Measurements from ENCODE around the gene C1orf167. TPM values are rescaled to one million over a fixed set of nuclear protein-coding genes. Genes with fewer than 3 reads are reported as not detected.

Gene C1orf167
- total and polyA plus RNA-seq, 2 experiments from 2014 or later = 1.7 to 2.2 TPM

DNA sequence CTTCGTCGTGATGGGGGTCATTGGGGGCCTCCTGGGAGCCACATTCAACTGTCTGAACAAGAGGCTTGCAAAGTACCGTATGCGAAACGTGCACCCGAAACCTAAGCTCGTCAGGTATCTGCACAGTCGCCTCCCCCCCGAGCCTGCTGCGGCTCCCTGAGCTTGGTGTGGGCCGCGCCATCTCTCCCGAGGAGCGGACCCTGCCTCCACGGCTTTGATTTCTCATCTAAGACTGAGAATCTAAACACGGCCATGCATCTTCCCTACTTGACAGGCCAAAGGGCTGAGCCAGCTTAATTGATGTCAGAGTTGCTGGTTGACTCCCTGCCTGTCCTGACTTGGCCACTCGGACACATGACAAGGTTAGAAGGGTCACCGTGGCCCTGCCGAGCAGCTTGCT is 66.5 kb downstream of the C1orf167 start (continued):
- TF ChIP-seq, protein P1, sequence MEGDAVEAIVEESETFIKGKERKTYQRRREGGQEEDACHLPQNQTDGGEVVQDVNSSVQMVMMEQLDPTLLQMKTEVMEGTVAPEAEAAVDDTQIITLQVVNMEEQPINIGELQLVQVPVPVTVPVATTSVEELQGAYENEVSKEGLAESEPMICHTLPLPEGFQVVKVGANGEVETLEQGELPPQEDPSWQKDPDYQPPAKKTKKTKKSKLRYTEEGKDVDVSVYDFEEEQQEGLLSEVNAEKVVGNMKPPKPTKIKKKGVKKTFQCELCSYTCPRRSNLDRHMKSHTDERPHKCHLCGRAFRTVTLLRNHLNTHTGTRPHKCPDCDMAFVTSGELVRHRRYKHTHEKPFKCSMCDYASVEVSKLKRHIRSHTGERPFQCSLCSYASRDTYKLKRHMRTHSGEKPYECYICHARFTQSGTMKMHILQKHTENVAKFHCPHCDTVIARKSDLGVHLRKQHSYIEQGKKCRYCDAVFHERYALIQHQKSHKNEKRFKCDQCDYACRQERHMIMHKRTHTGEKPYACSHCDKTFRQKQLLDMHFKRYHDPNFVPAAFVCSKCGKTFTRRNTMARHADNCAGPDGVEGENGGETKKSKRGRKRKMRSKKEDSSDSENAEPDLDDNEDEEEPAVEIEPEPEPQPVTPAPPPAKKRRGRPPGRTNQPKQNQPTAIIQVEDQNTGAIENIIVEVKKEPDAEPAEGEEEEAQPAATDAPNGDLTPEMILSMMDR (conservative IDR thresholded peaks at IDR 0.05; ENCODE audit: low read depth in 2 of 2) = no peak

DNA sequence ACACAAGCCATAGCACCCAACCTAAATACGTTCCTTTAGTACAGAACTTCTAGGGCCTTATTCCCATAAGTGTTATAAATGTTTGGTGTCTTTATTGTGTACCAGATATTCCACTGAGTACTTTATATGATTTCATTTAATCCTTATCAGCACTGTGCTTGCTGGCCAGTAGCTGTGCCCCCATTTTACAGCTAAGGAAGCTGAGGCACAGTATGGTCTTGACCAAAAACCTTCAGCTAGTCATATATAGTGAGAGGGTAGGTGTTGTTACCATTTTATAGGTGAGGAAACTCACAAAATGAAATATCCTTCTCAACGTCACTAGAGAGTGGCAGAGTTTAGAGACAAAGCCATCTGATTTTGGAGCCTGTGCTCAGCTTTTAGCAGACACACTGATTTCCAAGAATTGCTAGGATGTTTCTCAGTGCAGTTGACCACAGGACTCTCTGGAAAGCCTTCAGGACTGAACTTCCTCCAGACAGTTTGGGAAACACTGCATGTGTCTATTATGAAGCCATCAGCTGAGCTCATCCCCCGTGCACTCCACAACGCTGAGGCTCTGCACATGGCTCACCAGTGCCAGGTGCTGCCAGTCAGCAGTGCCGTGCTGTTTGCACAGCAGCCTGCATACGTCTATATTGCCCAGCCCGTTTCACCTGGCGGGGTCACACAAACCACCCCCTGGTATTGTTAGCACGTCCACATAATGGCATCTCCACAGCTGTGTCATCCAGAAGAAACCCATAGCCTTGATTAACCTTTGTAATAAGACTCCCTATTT is 70.1 kb downstream of the C1orf167 start:
- peaks cover 67% of the 10 kb centered on the region for H3K36me3 ChIP-seq (ENCODE audit: insufficient read depth)
- DNase-seq (ENCODE audit: low spot score) = no peak
- no peaks in the 10 kb centered on the region for H3K9me3 Mint-ChIP-seq
- no peak overlapping the region for H2AFZ ChIP-seq
- H3K27me3 Mint-ChIP-seq (ENCODE audit: insufficient read depth, low read depth, poor library complexity) = no peaks in the 10 kb centered on the region
- H3F3A ChIP-seq (replicated peaks; ENCODE audit: low read depth) = peaks cover 29% of the 10 kb centered on the region
- no peak overlapping the region for H3K4me2 ChIP-seq
- H3K27ac Mint-ChIP-seq = no peak overlapping the region
- H3K79me2 ChIP-seq (replicated peaks; ENCODE audit: insufficient read depth) = no peaks in the 10 kb centered on the region
- peaks cover 75% of the 10 kb centered on the region for H3K36me3 Mint-ChIP-seq (ENCODE audit: low read depth)
- no peak overlapping the region for H3K27ac ChIP-seq (ENCODE audit: low read depth)
- H3K4me1 Mint-ChIP-seq = no peaks in the 10 kb centered on the region
- H3K4me3 ChIP-seq = no peak overlapping the region
- H4K20me1 ChIP-seq (replicated peaks; ENCODE audit: insufficient read depth) = peaks cover 15% of the 10 kb centered on the region; the same call in 1 of the 2 replicates
- TF ChIP-seq EZH2phosphoT487 (IDR thresholded peaks at IDR 0.05; ENCODE audit: unreplicated experiment) (no peak), STAT1 (IDR thresholded peaks at IDR 0.05; ENCODE audit: unreplicated experiment) (no peak), POLR2AphosphoS5 (IDR thresholded peaks at IDR 0.05; ENCODE audit: low read depth) (no peak), JUNB (IDR thresholded peaks at IDR 0.05; ENCODE audit: unreplicated experiment) (no peak), CREB1 (CRISPR knock-in tag; IDR thresholded peaks at IDR 0.05; ENCODE audit: low read depth) (no peak)
- H3K27me3 ChIP-seq (ENCODE audit: insufficient read depth) = no peaks in the 10 kb centered on the region
- no peaks in the 10 kb centered on the region for H3K9me2 ChIP-seq (ENCODE audit: insufficient read depth)
- no peak for ATAC-seq
- H3K4me3 Mint-ChIP-seq = no peak overlapping the region
- H3K4me1 ChIP-seq (ENCODE audit: insufficient read depth) = no peaks in the 10 kb centered on the region

DNA sequence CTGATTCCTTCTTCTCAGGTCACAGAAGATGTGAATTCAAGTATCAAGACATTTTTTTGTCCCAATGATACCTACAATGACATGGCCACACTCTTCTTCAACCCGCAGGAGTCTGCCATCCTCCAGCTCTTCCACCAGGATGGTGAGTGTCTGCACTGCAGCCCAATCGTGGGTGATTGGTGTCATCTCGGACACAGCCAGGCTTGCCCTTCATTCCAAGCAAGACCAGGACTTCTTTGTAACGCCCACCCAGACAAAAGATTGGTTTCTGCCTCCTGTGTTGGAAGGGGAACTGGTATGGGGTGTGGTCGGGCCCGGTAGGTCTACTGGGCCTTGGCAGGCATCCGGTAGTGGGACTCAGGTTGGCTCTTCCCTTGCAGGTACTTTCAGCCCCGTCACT is 71.5 kb downstream of the C1orf167 start:
- Mint-ChIP-seq H3K36me3 (ENCODE audit: low read depth) (peaks cover 73% of the 10 kb centered on the region), H3K4me3 (no peak overlapping the region), H3K27me3 (ENCODE audit: insufficient read depth, low read depth, poor library complexity) (peaks cover 6% of the 10 kb centered on the region), H3K9me3 (no peaks in the 10 kb centered on the region), H3K4me1 (no peaks in the 10 kb centered on the region), H3K27ac (no peak overlapping the region)
- DNase-seq (ENCODE audit: low spot score) = no peak
- Histone ChIP-seq H3K79me2 (replicated peaks; ENCODE audit: insufficient read depth) (no peaks in the 10 kb centered on the region), H3K36me3 (ENCODE audit: insufficient read depth) (peaks cover 60% of the 10 kb centered on the region), H4K20me1 (replicated peaks; ENCODE audit: insufficient read depth) (peaks cover 15% of the 10 kb centered on the region; the same call in 1 of the 2 replicates), H3F3A (replicated peaks; ENCODE audit: low read depth) (peaks cover 42% of the 10 kb centered on the region), H2AFZ (no peak overlapping the region), H3K4me1 (ENCODE audit: insufficient read depth) (no peaks in the 10 kb centered on the region), H3K4me3 (no peak overlapping the region), H3K27me3 (ENCODE audit: insufficient read depth) (no peaks in the 10 kb centered on the region), H3K4me2 (no peak overlapping the region), H3K9me2 (ENCODE audit: insufficient read depth) (no peaks in the 10 kb centered on the region), H3K27ac (ENCODE audit: low read depth) (no peak overlapping the region)
- no peak for TF ChIP-seq ZNF462 (CRISPR knock-in tag; IDR thresholded peaks at IDR 0.05)
- no peak for TF ChIP-seq EZH2phosphoT487 (IDR thresholded peaks at IDR 0.05; ENCODE audit: unreplicated experiment)
- TF ChIP-seq CREB1 (CRISPR knock-in tag; IDR thresholded peaks at IDR 0.05; ENCODE audit: low read depth) = no peak
- no peak for ATAC-seq
